ENCODE results near the gene MEIKIN.

- TF ChIP-seq CTCF (IDR thresholded peaks at IDR 0.05; ENCODE audit: low read length) (no peak), EZH2 (optimal IDR thresholded peaks at IDR 0.05; ENCODE audit: low read depth, low read length) (no peak)
Observed at GRCh38 chr5:131792896-131793295, 152.6 kb downstream of the MEIKIN start.

All from MM.1S (cell line).